Astrocyte (in vitro differentiated cells and primary cell): Measurements from ENCODE around the gene POLR2F. TPM values are rescaled to one million over a fixed set of nuclear protein-coding genes. Genes with fewer than 3 reads are reported as not detected.

Source experiments
- DNase-seq: peaks from one replicate; pipeline ENCODE4 v3.0.0-alpha.2; 2010; ENCODE audit warnings: low read depth
- FAIRE-seq: peaks from 2 replicates; lab custom pipeline; 2011; peaks lifted over from hg19 to GRCh38; lab: Jason Lieb, UNC
- H2AFZ ChIP-seq: 2 replicates; pipeline ENCODE4 v1.6.0; 2012; ENCODE audit warnings: low read depth, low read length, inconsistent platforms
- H3K27ac ChIP-seq: 2 replicates; pipeline ENCODE4 v1.5.1; 2011; ENCODE audit warnings: low read depth, low read length, inconsistent platforms
- H3K27me3 ChIP-seq: 2 replicates; pipeline ENCODE4 v1.6.0; 2011; ENCODE audit warnings: low read length, inconsistent platforms; ENCODE audit not compliant: insufficient read depth
- H3K36me3 ChIP-seq: 2 replicates; pipeline ENCODE4 v1.5.1; 2011; ENCODE audit warnings: low read length, inconsistent platforms; ENCODE audit not compliant: insufficient read depth
- H3K4me1 ChIP-seq: 2 replicates; pipeline ENCODE4 v1.5.1; 2011; ENCODE audit warnings: low read length, inconsistent platforms; ENCODE audit not compliant: insufficient read depth
- H3K4me2 ChIP-seq: 2 replicates; pipeline ENCODE4 v1.6.0; 2012; ENCODE audit warnings: low read length, inconsistent platforms
- H3K4me3 ChIP-seq: 2 replicates; pipeline ENCODE4 v1.5.1; 2011; ENCODE audit warnings: low read depth, mild to moderate bottlenecking, low read length, inconsistent platforms; ENCODE audit not compliant: insufficient read depth
- H3K79me2 ChIP-seq: 2 replicates; pipeline ENCODE4 v1.6.0; 2012; ENCODE audit warnings: mild to moderate bottlenecking, low read length, inconsistent platforms; ENCODE audit not compliant: insufficient read depth
- H3K9ac ChIP-seq: 2 replicates; pipeline ENCODE4 v1.6.0; 2012; ENCODE audit warnings: mild to moderate bottlenecking, low read length, inconsistent platforms
- H3K9me3 ChIP-seq: 2 replicates; pipeline ENCODE4 v1.5.1; 2012; ENCODE audit warnings: low read depth, mild to moderate bottlenecking, low read length, inconsistent platforms; ENCODE audit not compliant: insufficient read depth
- H4K20me1 ChIP-seq: 2 replicates; pipeline ENCODE4 v1.6.0; 2012; ENCODE audit warnings: low read length, inconsistent platforms; ENCODE audit not compliant: insufficient read depth
- H3K27ac Mint-ChIP-seq: one replicate; pipeline ENCODE4 v1.8.0; 2021; ENCODE audit warnings: mild to moderate bottlenecking, mixed read lengths; ENCODE audit not compliant: unreplicated experiment
- H3K27me3 Mint-ChIP-seq: one replicate; pipeline ENCODE4 v1.8.0; 2021; ENCODE audit warnings: low read depth, mixed read lengths; ENCODE audit not compliant: unreplicated experiment
- H3K36me3 Mint-ChIP-seq: one replicate; pipeline ENCODE4 v1.8.0; 2021; ENCODE audit warnings: low read depth, mixed read lengths; ENCODE audit not compliant: unreplicated experiment
- H3K4me1 Mint-ChIP-seq: one replicate; pipeline ENCODE4 v1.8.0; 2021; ENCODE audit warnings: low read depth, mixed read lengths; ENCODE audit not compliant: unreplicated experiment
- H3K4me3 Mint-ChIP-seq: one replicate; pipeline ENCODE4 v1.8.0; 2021; ENCODE audit warnings: mild to moderate bottlenecking, moderate library complexity, mixed read lengths; ENCODE audit not compliant: unreplicated experiment
- H3K9me3 Mint-ChIP-seq: one replicate; pipeline ENCODE4 v1.8.0; 2021; ENCODE audit warnings: mild to moderate bottlenecking, mixed read lengths; ENCODE audit not compliant: unreplicated experiment
- CTCF ChIP-seq: IDR thresholded peaks from 2 replicates; pipeline ENCODE4 v1.5.1; 2011; ENCODE audit warnings: low read depth, mild to moderate bottlenecking, inconsistent platforms, low read length, moderate library complexity; ENCODE audit not compliant: insufficient read depth
- EZH2 ChIP-seq: IDR thresholded peaks from 2 replicates; pipeline ENCODE4 v1.6.1; 2012; ENCODE audit warnings: mild to moderate bottlenecking, low read length, inconsistent platforms; ENCODE audit not compliant: insufficient read depth
- total RNA-seq: library from RNA; stranded (reverse); gene quantifications from 2 replicates; pipeline ENCODE4 v1.2.1, GENCODE V29; 2021

POLR2F gene
- total RNA-seq, 1 donor from 2014 or later, result 149 TPM

GRCh38 chr22:37967147-37967546 is 13.6 kb downstream of the POLR2F start:
- no peaks in the 10 kb centered on the region for H3K9me3 Mint-ChIP-seq
- no peak overlapping the region for H3K4me3 Mint-ChIP-seq
- DNase-seq, result no peak
- no peaks in the 10 kb centered on the region for H3K79me2 ChIP-seq
- no peaks in the 10 kb centered on the region for H3K27me3 ChIP-seq
- no peaks in the 10 kb centered on the region for H3K27me3 Mint-ChIP-seq
- no peak overlapping the region for H3K4me3 ChIP-seq
- no peak overlapping the region for H3K27ac ChIP-seq
- peaks cover 22% of the 10 kb centered on the region for H3K36me3 ChIP-seq
- TF ChIP-seq EZH2 (no peak), CTCF (no peak)
- FAIRE-seq, result no peak
- no peak overlapping the region for H3K4me2 ChIP-seq
- H3K4me1 Mint-ChIP-seq, result peaks cover 27% of the 10 kb centered on the region
- H4K20me1 ChIP-seq, result peaks cover 39% of the 10 kb centered on the region
- no peak overlapping the region for H3K9ac ChIP-seq
- H3K9me3 ChIP-seq, result no peaks in the 10 kb centered on the region
- no peak overlapping the region for H2AFZ ChIP-seq
- H3K4me1 ChIP-seq, result peaks cover 12% of the 10 kb centered on the region
- H3K27ac Mint-ChIP-seq, result no peak overlapping the region
- H3K36me3 Mint-ChIP-seq, result peaks cover 15% of the 10 kb centered on the region

- peaks cover 39% of the 10 kb centered on the region for H4K20me1 ChIP-seq
- H3K27ac Mint-ChIP-seq, result no peak overlapping the region
- no peak overlapping the region for H3K4me3 ChIP-seq
- DNase-seq (no peak), FAIRE-seq (no peak)
- H2AFZ ChIP-seq, result no peak overlapping the region
- peaks cover 19% of the 10 kb centered on the region for H3K36me3 ChIP-seq
- H3K9me3 Mint-ChIP-seq, result no peaks in the 10 kb centered on the region
- peaks cover 15% of the 10 kb centered on the region for H3K36me3 Mint-ChIP-seq
- no peak overlapping the region for H3K4me2 ChIP-seq
- H3K9ac ChIP-seq, result no peak overlapping the region
- H3K9me3 ChIP-seq, result no peaks in the 10 kb centered on the region
- H3K4me1 Mint-ChIP-seq, result peaks cover 30% of the 10 kb centered on the region
- H3K27ac ChIP-seq, result no peak overlapping the region
- H3K27me3 ChIP-seq, result no peaks in the 10 kb centered on the region
- TF ChIP-seq CTCF (no peak), EZH2 (no peak)
- no peak overlapping the region for H3K4me3 Mint-ChIP-seq
- H3K4me1 ChIP-seq, result peaks cover 12% of the 10 kb centered on the region
- no peaks in the 10 kb centered on the region for H3K79me2 ChIP-seq
- H3K27me3 Mint-ChIP-seq, result no peaks in the 10 kb centered on the region
These were observed 14.3 kb downstream of the POLR2F start for GRCh38 chr22:37967637-37968451.
